ENCODE measurements around the gene LRP3.
"Not testable (repeated sequence)": the region's sequence is repeated elsewhere in the genome, so short reads cannot be mapped to it uniquely, and the experiment has no call there.

The LRP3 gene

GRCh38 chr19:33221638-33222037 lies 27.5 kb downstream of the LRP3 start:
- Histone ChIP-seq H3K4me1 (ENCODE audit: control insufficient read depth, insufficient read depth, low read length) (peaks cover 7% of the 10 kb centered on the region; the same call in 1 of the 2 replicates), H3K27ac (ENCODE audit: low read depth, low read length) (no peak overlapping the region), H3K9me3 (ENCODE audit: control insufficient read depth, insufficient read depth, low read length) (no peaks in the 10 kb centered on the region), H3K9ac (ENCODE audit: low read depth, low read length) (no peak overlapping the region), H3K27me3 (ENCODE audit: control insufficient read depth, insufficient read depth, low read length) (peaks cover 26% of the 10 kb centered on the region), H3K4me3 (ENCODE audit: low read depth, low read length) (no peak overlapping the region), H3K36me3 (ENCODE audit: control insufficient read depth, insufficient read depth, low read length) (no peaks in the 10 kb centered on the region)

DNA sequence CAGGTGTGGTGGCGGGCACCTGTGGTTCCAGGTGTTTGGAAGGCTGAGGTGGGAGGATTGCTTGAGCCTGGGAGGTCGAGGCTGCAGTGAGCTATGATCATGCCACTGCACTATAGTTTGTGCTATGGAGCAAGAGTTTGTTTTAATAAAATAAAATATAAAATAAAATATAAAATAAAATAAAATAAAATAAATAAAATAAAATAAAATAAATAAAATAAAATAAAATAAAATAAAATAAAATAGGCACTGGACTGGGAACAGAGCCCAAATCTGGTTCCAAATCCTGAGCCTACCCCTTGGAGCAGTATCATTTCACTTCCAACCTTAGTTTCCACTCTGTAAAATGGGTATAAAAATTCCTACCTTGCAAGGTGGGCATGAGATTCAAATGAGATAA lies 28.1 kb downstream of the LRP3 start:
- not testable (repeated sequence) for H3K4me3 ChIP-seq (ENCODE audit: low read depth, low read length); H3K27ac ChIP-seq (ENCODE audit: low read depth, low read length); H3K4me1 ChIP-seq (ENCODE audit: control insufficient read depth, insufficient read depth, low read length); H3K9ac ChIP-seq (ENCODE audit: low read depth, low read length); H3K36me3 ChIP-seq (ENCODE audit: control insufficient read depth, insufficient read depth, low read length); H3K9me3 ChIP-seq (ENCODE audit: control insufficient read depth, insufficient read depth, low read length)
- H3K27me3 ChIP-seq (ENCODE audit: control insufficient read depth, insufficient read depth, low read length): peaks cover 30% of the 10 kb centered on the region

- Histone ChIP-seq H3K36me3 (ENCODE audit: control insufficient read depth, insufficient read depth, low read length) (no peaks in the 10 kb centered on the region), H3K9ac (ENCODE audit: low read depth, low read length) (no peak overlapping the region), H3K27me3 (ENCODE audit: control insufficient read depth, insufficient read depth, low read length) (peaks cover 37% of the 10 kb centered on the region)
These were observed 30.7 kb downstream of the LRP3 start for GRCh38 chr19:33224694-33225457.

DNA sequence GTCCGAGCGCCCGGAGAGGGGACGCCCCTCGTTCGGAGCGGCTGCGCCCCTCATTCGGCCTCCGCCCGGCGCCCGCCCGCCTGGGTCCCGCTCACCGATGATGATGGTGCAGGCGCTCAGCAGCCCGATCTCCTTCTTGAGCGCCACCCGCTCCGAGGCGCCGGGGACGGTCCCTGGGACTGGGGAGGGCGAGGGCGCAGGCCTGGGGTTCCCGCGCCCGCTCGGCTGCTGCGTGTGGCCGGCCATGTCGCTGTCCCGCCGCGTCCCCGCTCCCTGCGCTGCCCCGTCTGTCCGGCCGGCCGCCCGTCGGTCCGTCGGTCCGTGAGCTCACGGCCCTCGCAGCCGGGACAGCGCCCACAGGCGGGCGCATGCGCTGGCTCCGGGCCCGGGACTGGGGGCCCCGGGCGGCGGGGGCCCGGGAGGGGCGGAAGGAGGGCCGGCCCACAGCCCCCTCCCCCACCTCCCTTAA lies 31.4 kb downstream of the LRP3 start, which contains the start of gene SLC7A10:
Gene SLC7A10 (minus strand): TSS at position 393 of the 469 bp plus-strand sequence. CDS start 147 bp downstream, at position 246.
- Histone ChIP-seq H3K27me3 (ENCODE audit: control insufficient read depth, insufficient read depth, low read length) (peaks cover 37% of the 10 kb centered on the region), H3K4me1 (ENCODE audit: control insufficient read depth, insufficient read depth, low read length) (peaks cover 10% of the 10 kb centered on the region; the same call in 1 of the 2 replicates), H3K9me3 (ENCODE audit: control insufficient read depth, insufficient read depth, low read length) (peaks cover 11% of the 10 kb centered on the region), H3K36me3 (ENCODE audit: control insufficient read depth, insufficient read depth, low read length) (no peaks in the 10 kb centered on the region), H3K27ac (ENCODE audit: low read depth, low read length) (no peak within 1 kb of the TSS), H3K4me3 (ENCODE audit: low read depth, low read length) (peak within 1 kb of the TSS; percentile 64), H3K9ac (ENCODE audit: low read depth, low read length) (no peak within 1 kb of the TSS)

More at GRCh38 chr19:33224694-33225457, 30.7 kb downstream of the LRP3 start:
- H3K4me1 ChIP-seq (ENCODE audit: control insufficient read depth, insufficient read depth, low read length): peaks cover 10% of the 10 kb centered on the region; the same call in 1 of the 2 replicates
- peak overlapping the region; percentile 64; the same call in 1 of the 2 replicates for H3K4me3 ChIP-seq (ENCODE audit: low read depth, low read length)
- H3K9me3 ChIP-seq (ENCODE audit: control insufficient read depth, insufficient read depth, low read length): peaks cover 11% of the 10 kb centered on the region
- no peak overlapping the region for H3K27ac ChIP-seq (ENCODE audit: low read depth, low read length)

- Histone ChIP-seq H3K4me3 (ENCODE audit: low read depth, low read length) (peak overlapping the region; percentile 64), H3K27ac (ENCODE audit: low read depth, low read length) (no peak overlapping the region), H3K27me3 (ENCODE audit: control insufficient read depth, insufficient read depth, low read length) (peaks cover 37% of the 10 kb centered on the region), H3K9ac (ENCODE audit: low read depth, low read length) (0 out of 2 replicates have a peak overlapping the region, but pooled peaks have one; percentile 10), H3K4me1 (ENCODE audit: control insufficient read depth, insufficient read depth, low read length) (peaks cover 10% of the 10 kb centered on the region; the same call in 1 of the 2 replicates), H3K36me3 (ENCODE audit: control insufficient read depth, insufficient read depth, low read length) (no peaks in the 10 kb centered on the region), H3K9me3 (ENCODE audit: control insufficient read depth, insufficient read depth, low read length) (peaks cover 11% of the 10 kb centered on the region)
These were observed 32.6 kb downstream of the LRP3 start for GRCh38 chr19:33226550-33227241.

GRCh38 chr19:33227242-33227650 lies 33.1 kb downstream of the LRP3 start:
- Histone ChIP-seq H3K9ac (ENCODE audit: low read depth, low read length) (0 out of 2 replicates have a peak overlapping the region, but pooled peaks have one; percentile 10), H3K9me3 (ENCODE audit: control insufficient read depth, insufficient read depth, low read length) (peaks cover 11% of the 10 kb centered on the region), H3K36me3 (ENCODE audit: control insufficient read depth, insufficient read depth, low read length) (no peaks in the 10 kb centered on the region), H3K4me1 (ENCODE audit: control insufficient read depth, insufficient read depth, low read length) (peaks cover 10% of the 10 kb centered on the region; the same call in 1 of the 2 replicates), H3K27me3 (ENCODE audit: control insufficient read depth, insufficient read depth, low read length) (peaks cover 37% of the 10 kb centered on the region), H3K4me3 (ENCODE audit: low read depth, low read length) (peak overlapping the region; percentile 64), H3K27ac (ENCODE audit: low read depth, low read length) (no peak overlapping the region)

DNA sequence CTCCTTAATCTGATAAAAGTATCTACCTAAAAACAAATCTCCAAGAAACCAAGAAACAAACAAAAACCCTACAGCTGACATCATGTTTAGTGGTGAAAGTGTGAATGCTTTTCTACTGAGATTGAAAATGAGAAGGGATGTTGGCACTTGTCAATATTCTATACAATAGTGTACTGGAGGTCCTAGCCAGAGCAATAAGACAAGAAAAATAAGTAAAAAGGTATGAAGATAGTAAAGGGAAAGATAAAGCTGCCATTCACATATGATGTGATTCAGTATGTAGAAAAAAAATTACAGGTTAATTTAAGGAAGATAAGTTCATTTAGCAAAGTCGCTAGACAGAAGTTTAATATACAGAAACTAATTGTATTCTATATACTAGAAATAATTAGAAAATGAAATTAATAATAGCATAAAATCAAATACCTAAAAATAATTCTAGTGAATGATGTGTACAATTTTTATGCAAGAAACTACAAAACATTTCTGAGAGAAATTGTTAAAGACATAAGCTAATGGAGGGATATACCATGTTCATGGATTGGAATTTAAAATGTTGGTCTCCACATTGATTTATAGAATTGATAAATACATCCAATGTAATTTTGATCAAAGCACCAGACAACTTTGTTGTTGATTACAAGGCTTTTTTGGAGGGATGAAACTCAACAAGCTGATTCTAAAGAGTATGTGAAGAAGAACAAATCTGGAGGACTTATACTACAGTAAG lies 33.9 kb downstream of the LRP3 start:
- Histone ChIP-seq H3K27ac (ENCODE audit: low read depth, low read length) (no peak overlapping the region), H3K4me3 (ENCODE audit: low read depth, low read length) (no peak overlapping the region), H3K9ac (ENCODE audit: low read depth, low read length) (no peak overlapping the region), H3K36me3 (ENCODE audit: control insufficient read depth, insufficient read depth, low read length) (no peaks in the 10 kb centered on the region), H3K9me3 (ENCODE audit: control insufficient read depth, insufficient read depth, low read length) (peaks cover 11% of the 10 kb centered on the region), H3K27me3 (ENCODE audit: control insufficient read depth, insufficient read depth, low read length) (peaks cover 37% of the 10 kb centered on the region), H3K4me1 (ENCODE audit: control insufficient read depth, insufficient read depth, low read length) (peaks cover 10% of the 10 kb centered on the region; the same call in 1 of the 2 replicates)

DNA sequence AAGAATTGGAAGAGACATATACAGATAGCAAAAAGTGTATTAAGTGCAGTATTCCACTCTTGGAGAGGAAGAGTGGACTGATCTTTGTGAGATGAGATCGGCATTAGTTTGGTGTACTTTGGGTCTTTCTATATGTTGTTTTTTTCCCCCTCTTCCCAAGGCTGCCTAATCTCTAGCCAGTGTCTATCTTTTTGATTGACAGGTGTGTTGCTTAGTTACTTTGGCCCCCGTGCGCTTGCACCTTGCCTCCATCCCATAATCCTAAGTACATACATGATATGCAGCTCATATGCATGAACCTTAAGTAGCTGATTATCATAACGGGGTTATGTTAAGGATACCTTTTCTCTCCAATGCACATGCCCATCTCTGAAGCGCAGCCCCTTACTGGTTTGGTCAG lies 35.8 kb downstream of the LRP3 start:
- H3K4me1 ChIP-seq (ENCODE audit: control insufficient read depth, insufficient read depth, low read length): peaks cover 10% of the 10 kb centered on the region; the same call in 1 of the 2 replicates
- peaks cover 27% of the 10 kb centered on the region for H3K27me3 ChIP-seq (ENCODE audit: control insufficient read depth, insufficient read depth, low read length)
- H3K4me3 ChIP-seq (ENCODE audit: low read depth, low read length): no peak overlapping the region

GRCh38 chr19:33231511-33231910 lies 37.4 kb downstream of the LRP3 start:
- Histone ChIP-seq H3K4me3 (ENCODE audit: low read depth, low read length) (no peak overlapping the region), H3K27ac (ENCODE audit: low read depth, low read length) (no peak overlapping the region), H3K4me1 (ENCODE audit: control insufficient read depth, insufficient read depth, low read length) (0 out of 2 replicates have a peak, but pooled peaks cover 3% of the 10 kb centered on the region), H3K36me3 (ENCODE audit: control insufficient read depth, insufficient read depth, low read length) (no peaks in the 10 kb centered on the region), H3K9me3 (ENCODE audit: control insufficient read depth, insufficient read depth, low read length) (peaks cover 11% of the 10 kb centered on the region), H3K9ac (ENCODE audit: low read depth, low read length) (no peak overlapping the region), H3K27me3 (ENCODE audit: control insufficient read depth, insufficient read depth, low read length) (peaks cover 12% of the 10 kb centered on the region)

More for the DNA sequence above, 35.8 kb downstream of the LRP3 start:
- H3K27ac ChIP-seq (ENCODE audit: low read depth, low read length): no peak overlapping the region
- no peaks in the 10 kb centered on the region for H3K36me3 ChIP-seq (ENCODE audit: control insufficient read depth, insufficient read depth, low read length)
- no peak overlapping the region for H3K9ac ChIP-seq (ENCODE audit: low read depth, low read length)
- peaks cover 11% of the 10 kb centered on the region for H3K9me3 ChIP-seq (ENCODE audit: control insufficient read depth, insufficient read depth, low read length)

DNA sequence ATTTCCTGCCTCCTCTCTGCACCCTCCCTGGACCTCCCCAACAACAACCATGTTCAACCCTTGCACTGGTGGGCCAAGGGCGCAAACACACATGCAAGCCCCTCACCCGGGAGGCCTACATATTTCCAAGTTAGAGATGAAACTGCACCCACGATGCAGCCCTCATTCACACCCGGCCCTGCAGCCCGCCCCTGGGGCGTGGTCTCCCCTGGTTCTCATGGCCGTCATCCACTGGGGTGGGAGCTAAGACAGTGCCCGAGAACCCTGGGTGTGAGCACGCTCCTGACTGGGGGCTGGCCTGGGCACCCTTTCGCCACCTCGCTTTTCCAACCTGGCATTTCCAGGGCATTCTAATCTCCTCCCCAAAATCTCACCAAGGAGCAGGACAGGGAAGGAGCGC lies 38.5 kb downstream of the LRP3 start:
- no peak overlapping the region for H3K9ac ChIP-seq (ENCODE audit: low read depth, low read length)
- peaks cover 3% of the 10 kb centered on the region for H3K27me3 ChIP-seq (ENCODE audit: control insufficient read depth, insufficient read depth, low read length)
- 0 out of 2 replicates have a peak, but pooled peaks cover 1% of the 10 kb centered on the region for H3K4me1 ChIP-seq (ENCODE audit: control insufficient read depth, insufficient read depth, low read length)
- H3K9me3 ChIP-seq (ENCODE audit: control insufficient read depth, insufficient read depth, low read length): peaks cover 9% of the 10 kb centered on the region
- no peak overlapping the region for H3K27ac ChIP-seq (ENCODE audit: low read depth, low read length)
- no peaks in the 10 kb centered on the region for H3K36me3 ChIP-seq (ENCODE audit: control insufficient read depth, insufficient read depth, low read length)
- no peak overlapping the region for H3K4me3 ChIP-seq (ENCODE audit: low read depth, low read length)
